Embryonic facial prominence (tissue), 1 donor: ENCODE measurements around the gene SDC1.

Experiments
- DNase-seq: peaks from one replicate; pipeline ENCODE4 v3.0.0-alpha.2; 2016; ENCODE audit errors: extremely low spot score

The SDC1 gene

GRCh38 chr2:20213651-20214565 lies 11.0 kb downstream of the SDC1 start:
- no peak for DNase-seq

GRCh38 chr2:20212871-20213503 lies 11.9 kb downstream of the SDC1 start:
- no peak for DNase-seq

- DNase-seq = no peak
These were observed 12.5 kb downstream of the SDC1 start for GRCh38 chr2:20212459-20212870.

GRCh38 chr2:20211860-20212458 lies 13.0 kb downstream of the SDC1 start:
- no peak for DNase-seq

GRCh38 chr2:20211420-20211819 lies 13.5 kb downstream of the SDC1 start:
- no peak for DNase-seq

GRCh38 chr2:20210462-20210861 lies 14.5 kb downstream of the SDC1 start:
- no peak for DNase-seq

GRCh38 chr2:20209373-20210109 lies 15.4 kb downstream of the SDC1 start:
- no peak for DNase-seq

- no peak for DNase-seq
These were observed 16.5 kb downstream of the SDC1 start for GRCh38 chr2:20208476-20208859.

- DNase-seq = no peak
These were observed 17.9 kb downstream of the SDC1 start for GRCh38 chr2:20207051-20207450.

- DNase-seq = no peak
These were observed 18.9 kb downstream of the SDC1 start for GRCh38 chr2:20205915-20206524.

GRCh38 chr2:20205069-20205468 lies 19.9 kb downstream of the SDC1 start:
- no peak for DNase-seq

- no peak for DNase-seq
These were observed 21.3 kb downstream of the SDC1 start for GRCh38 chr2:20203521-20204225.

- no peak for DNase-seq
These were observed 21.9 kb downstream of the SDC1 start for GRCh38 chr2:20203072-20203471.

GRCh38 chr2:20201671-20202070 lies 23.3 kb downstream of the SDC1 start:
- no peak for DNase-seq

- DNase-seq = no peak
These were observed 24.0 kb downstream of the SDC1 start for GRCh38 chr2:20200697-20201555.

- DNase-seq = no peak
These were observed 25.2 kb downstream of the SDC1 start for GRCh38 chr2:20199633-20200270.

- DNase-seq = no peak
These were observed 25.9 kb downstream of the SDC1 start for GRCh38 chr2:20198796-20199632.

- DNase-seq = no peak
These were observed 26.9 kb downstream of the SDC1 start for GRCh38 chr2:20198001-20198400.

- no peak for DNase-seq
These were observed 27.7 kb downstream of the SDC1 start for GRCh38 chr2:20197192-20197591.
